SK-N-SH (cell line): Measurements from ENCODE around the gene TRAPPC2L.
"Not testable (repeated sequence)": the region's sequence is repeated elsewhere in the genome, so short reads cannot be mapped to it uniquely, and the experiment has no call there.

Experiments
- MEF2A ChIP-seq: IDR thresholded peaks from 2 replicates; pipeline ENCODE4 v1.4.0; 2012; ENCODE audit warnings: low read depth, borderline replicate concordance
- MXI1 ChIP-seq: IDR thresholded peaks from 2 replicates; pipeline ENCODE4 v1.6.1; 2012; ENCODE audit warnings: mild to moderate bottlenecking, low read depth, low read length, improper control_type of control experiment
- NRF1 ChIP-seq: IDR thresholded peaks from 2 replicates; pipeline ENCODE4 v1.6.1; 2012; ENCODE audit warnings: low read depth, mild to moderate bottlenecking, low read length
- POLR2AphosphoS5 ChIP-seq: IDR thresholded peaks from 2 replicates; pipeline ENCODE4 v1.6.1; 2012; ENCODE audit warnings: low read depth, low read length
- RFX5 ChIP-seq: IDR thresholded peaks from 2 replicates; pipeline ENCODE4 v1.6.1; 2012; ENCODE audit warnings: mild to moderate bottlenecking, improper control_type of control experiment, low read length
- TAF1 ChIP-seq: IDR thresholded peaks from 2 replicates; pipeline ENCODE4 v1.6.1; 2012; ENCODE audit warnings: low read depth, mild to moderate bottlenecking, low read length, moderate library complexity, borderline replicate concordance
- TF ChIP-seq, protein P1 (sequence below): fragments of 200-600 bp; sonication (generic); IDR thresholded peaks from 2 replicates; pipeline ENCODE4 v1.6.1; 2017; ENCODE audit warnings: antibody characterized with exemption, mild to moderate bottlenecking, moderate library complexity
- TF ChIP-seq, protein P2 (sequence below): IDR thresholded peaks from 2 replicates; pipeline ENCODE4 v1.4.0; 2012; ENCODE audit warnings: low read depth
- TF ChIP-seq, protein P3 (sequence below): IDR thresholded peaks from 2 replicates; pipeline ENCODE4; 2012
- TF ChIP-seq, protein P4 (sequence below): fragments of 150-350 bp; IDR thresholded peaks from 2 replicates; pipeline ENCODE4 v1.6.1; 2016; ENCODE audit warnings: mild to moderate bottlenecking, low read depth, low read length
- TF ChIP-seq, protein P5 (sequence below): IDR thresholded peaks from 2 replicates; pipeline ENCODE4 v1.6.1; 2012; ENCODE audit warnings: mild to moderate bottlenecking, low read depth, low read length, moderate library complexity

DNA sequence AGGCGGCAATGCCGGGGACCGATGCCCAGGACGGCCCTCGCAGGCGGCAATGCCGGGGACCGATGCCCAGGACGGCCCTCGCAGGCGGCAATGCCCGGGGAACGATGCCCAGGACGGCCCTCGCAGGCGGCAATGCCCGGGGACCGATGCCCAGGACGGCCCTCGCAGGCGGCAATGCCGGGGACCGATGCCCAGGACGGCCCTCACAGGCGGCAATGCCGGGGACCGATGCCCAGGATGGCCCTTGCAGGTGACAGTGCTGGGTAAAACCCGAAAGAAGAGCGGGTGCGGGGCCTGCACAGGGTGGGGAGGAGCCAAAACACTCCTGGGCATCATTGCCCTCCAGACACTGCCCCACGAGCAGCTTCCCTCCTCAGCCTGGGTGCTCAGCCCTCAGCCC lies 33.3 kb upstream of the TRAPPC2L start:
- TF ChIP-seq, protein P1, sequence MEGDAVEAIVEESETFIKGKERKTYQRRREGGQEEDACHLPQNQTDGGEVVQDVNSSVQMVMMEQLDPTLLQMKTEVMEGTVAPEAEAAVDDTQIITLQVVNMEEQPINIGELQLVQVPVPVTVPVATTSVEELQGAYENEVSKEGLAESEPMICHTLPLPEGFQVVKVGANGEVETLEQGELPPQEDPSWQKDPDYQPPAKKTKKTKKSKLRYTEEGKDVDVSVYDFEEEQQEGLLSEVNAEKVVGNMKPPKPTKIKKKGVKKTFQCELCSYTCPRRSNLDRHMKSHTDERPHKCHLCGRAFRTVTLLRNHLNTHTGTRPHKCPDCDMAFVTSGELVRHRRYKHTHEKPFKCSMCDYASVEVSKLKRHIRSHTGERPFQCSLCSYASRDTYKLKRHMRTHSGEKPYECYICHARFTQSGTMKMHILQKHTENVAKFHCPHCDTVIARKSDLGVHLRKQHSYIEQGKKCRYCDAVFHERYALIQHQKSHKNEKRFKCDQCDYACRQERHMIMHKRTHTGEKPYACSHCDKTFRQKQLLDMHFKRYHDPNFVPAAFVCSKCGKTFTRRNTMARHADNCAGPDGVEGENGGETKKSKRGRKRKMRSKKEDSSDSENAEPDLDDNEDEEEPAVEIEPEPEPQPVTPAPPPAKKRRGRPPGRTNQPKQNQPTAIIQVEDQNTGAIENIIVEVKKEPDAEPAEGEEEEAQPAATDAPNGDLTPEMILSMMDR, result not testable (repeated sequence)
- TF ChIP-seq, protein P2, sequence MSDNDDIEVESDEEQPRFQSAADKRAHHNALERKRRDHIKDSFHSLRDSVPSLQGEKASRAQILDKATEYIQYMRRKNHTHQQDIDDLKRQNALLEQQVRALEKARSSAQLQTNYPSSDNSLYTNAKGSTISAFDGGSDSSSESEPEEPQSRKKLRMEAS, result not testable (repeated sequence)
- not testable (repeated sequence) for TF ChIP-seq POLR2AphosphoS5, NRF1, RFX5, MXI1, MEF2A, TAF1
- TF ChIP-seq, protein P3, sequence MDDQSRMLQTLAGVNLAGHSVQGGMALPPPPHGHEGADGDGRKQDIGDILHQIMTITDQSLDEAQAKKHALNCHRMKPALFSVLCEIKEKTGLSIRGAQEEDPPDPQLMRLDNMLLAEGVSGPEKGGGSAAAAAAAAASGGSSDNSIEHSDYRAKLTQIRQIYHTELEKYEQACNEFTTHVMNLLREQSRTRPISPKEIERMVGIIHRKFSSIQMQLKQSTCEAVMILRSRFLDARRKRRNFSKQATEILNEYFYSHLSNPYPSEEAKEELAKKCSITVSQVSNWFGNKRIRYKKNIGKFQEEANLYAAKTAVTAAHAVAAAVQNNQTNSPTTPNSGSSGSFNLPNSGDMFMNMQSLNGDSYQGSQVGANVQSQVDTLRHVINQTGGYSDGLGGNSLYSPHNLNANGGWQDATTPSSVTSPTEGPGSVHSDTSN, result not testable (repeated sequence)
- TF ChIP-seq, protein P4, sequence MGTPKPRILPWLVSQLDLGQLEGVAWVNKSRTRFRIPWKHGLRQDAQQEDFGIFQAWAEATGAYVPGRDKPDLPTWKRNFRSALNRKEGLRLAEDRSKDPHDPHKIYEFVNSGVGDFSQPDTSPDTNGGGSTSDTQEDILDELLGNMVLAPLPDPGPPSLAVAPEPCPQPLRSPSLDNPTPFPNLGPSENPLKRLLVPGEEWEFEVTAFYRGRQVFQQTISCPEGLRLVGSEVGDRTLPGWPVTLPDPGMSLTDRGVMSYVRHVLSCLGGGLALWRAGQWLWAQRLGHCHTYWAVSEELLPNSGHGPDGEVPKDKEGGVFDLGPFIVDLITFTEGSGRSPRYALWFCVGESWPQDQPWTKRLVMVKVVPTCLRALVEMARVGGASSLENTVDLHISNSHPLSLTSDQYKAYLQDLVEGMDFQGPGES, result not testable (repeated sequence)
- TF ChIP-seq, protein P5, sequence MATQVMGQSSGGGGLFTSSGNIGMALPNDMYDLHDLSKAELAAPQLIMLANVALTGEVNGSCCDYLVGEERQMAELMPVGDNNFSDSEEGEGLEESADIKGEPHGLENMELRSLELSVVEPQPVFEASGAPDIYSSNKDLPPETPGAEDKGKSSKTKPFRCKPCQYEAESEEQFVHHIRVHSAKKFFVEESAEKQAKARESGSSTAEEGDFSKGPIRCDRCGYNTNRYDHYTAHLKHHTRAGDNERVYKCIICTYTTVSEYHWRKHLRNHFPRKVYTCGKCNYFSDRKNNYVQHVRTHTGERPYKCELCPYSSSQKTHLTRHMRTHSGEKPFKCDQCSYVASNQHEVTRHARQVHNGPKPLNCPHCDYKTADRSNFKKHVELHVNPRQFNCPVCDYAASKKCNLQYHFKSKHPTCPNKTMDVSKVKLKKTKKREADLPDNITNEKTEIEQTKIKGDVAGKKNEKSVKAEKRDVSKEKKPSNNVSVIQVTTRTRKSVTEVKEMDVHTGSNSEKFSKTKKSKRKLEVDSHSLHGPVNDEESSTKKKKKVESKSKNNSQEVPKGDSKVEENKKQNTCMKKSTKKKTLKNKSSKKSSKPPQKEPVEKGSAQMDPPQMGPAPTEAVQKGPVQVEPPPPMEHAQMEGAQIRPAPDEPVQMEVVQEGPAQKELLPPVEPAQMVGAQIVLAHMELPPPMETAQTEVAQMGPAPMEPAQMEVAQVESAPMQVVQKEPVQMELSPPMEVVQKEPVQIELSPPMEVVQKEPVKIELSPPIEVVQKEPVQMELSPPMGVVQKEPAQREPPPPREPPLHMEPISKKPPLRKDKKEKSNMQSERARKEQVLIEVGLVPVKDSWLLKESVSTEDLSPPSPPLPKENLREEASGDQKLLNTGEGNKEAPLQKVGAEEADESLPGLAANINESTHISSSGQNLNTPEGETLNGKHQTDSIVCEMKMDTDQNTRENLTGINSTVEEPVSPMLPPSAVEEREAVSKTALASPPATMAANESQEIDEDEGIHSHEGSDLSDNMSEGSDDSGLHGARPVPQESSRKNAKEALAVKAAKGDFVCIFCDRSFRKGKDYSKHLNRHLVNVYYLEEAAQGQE, result not testable (repeated sequence)
